Anterior cingulate cortex (tissue), 58 donors: ENCODE results near the gene PARD3B.

Experiments used
- DNase-seq, 58 donors: peaks; one replicate each; lab custom pipeline; 2025; lab: John Stamatoyannopoulos, UW

PARD3B gene

DNA sequence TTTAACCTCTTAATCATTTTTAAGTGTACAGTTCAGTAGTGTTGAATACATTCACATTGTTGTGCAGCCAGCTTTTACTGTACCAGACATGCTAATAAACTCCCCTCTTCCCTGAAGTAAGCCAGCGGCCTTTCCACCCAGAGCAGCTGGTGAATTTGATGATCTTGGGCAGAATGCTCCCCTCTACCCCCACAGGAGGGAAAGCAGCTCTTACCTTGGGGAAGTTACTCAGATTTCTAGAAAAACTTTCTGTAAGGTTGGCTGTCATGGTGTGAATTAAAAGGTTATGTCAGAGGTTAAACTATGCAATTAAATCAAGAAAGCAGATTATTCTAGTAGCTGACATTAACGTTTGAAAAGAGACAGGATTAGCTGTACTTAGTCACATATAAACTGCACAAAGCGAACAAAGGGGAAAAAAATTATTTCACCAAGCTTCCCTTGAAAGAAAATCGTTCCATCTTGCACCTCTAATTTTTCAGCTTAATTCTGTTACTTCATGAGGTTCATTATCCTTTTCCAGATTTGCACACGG lies 738.5 kb downstream of the PARD3B start:
- no peak for DNase-seq

DNA sequence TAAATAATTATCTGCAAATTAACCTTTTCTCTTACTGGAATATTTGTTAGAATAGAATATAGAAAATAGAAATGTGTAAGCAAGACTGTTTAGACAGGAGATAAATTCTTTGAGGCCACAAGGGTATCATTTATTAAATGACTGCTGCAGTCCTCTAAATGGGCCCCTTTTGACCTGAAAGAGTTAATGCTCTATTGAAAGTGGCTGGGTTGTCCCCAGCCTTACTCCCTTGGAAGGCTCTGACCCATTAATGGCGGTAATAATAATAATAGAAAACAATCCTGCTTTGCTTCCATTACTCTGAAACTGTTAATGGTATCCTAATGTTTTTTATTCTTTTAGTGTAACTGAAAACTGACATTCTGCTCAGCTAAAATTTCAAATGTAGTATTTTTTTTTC lies 739.1 kb downstream of the PARD3B start:
- no peak for DNase-seq

DNA sequence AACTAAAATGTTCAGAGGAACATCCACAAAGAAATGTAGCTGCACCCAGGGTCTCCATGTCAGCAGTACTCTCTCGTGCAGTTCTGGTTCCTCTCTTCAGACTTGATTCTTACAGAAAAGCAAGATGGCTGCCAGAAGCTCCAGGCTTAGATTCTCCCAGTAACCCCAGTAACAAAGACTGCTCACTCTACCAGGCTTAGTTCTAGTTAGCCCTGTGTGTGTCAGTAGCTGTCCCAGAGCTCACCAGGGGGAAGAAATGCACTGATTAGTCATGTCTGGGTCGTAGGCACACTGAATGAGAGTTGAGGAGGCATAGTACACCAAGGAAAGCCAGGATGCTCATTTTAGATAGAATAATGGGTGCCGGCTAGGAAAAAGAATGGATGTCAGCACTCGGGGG lies 742.0 kb downstream of the PARD3B start:
- no peak for DNase-seq

DNA sequence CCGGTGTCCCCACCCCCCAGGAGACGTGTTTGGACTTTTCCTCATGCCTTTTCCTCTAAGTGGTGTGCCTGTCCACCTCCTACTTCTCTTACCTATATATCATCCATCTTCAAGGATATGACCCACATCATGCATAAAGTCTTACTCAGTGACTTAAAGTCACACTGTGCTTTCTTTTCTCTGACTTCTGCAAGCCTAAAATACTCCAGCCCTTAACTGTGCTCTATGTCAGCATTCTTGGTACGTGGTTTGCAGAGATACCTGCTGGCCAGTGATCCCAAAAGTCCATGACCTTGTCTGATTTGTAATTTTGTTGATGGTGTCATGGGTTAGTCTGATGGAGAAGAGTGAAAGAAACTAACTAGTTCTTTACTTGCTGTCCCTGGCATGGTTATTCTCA lies 743.4 kb downstream of the PARD3B start:
- no peak for DNase-seq

DNA sequence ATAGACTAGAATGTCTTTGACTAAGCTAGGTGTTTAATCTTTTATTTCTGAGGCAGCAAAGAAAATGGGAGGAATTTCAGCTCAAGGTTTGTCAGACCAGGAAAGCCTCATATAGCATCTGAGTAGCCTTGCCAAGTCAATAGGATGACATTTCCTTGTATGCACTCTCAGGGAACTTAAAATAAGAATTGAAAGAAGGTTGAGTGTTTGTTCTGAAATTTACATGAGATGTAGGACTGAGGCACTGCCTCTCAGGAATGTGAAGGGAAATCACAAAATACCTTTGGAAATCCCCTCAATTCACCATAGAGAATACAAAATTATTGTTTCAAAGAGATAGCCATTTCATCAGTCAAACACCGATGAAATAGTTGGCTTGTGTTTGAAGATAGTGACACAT lies 745.0 kb downstream of the PARD3B start:
- DNase-seq = no peak

DNA sequence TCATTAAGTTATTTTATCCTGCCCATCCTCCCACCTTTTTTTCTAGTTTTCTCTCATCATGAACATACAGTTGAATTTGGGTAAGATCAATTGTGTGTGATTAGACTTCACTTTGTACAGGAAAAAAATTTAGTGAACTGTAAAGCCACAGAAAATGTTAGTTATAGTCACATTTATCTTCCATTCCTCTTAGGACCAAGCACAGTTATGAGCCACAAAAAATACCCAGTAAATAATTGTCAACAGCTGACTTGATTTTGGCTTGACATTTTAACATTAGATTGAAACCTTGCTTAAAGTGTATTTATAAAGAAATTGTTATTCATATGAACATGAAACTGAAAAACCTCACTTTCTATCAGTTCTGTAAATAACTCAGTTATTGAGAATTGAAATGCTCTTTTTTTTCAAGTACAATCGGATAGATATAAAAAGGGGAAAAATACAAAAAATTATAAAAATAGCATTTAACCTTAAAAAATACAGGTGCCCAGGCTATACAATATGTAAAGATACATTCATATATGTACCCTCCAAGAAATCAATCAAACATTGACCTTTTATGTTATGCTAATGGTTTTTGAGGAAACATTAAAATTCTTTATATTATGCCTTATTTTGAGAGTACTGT lies 747.5 kb downstream of the PARD3B start:
- DNase-seq = no peak

DNA sequence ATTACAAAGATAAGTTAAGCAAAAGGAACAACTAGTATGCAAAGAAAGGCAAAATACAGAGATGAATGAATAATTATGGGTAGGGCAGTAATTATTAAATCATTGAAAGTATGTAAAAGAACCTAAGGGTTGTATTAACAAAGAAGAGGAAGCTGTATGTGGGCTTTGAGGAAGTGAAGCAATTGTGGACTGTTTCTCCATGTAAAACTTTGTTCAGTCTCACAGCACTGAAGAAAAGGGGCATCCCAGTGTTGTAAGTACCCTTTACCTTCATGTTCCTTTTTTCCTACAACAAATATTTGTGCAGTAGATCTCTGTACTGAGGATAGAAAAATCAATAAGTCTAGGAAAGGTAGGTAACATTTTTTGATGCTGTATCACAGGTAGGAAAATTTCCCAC lies 748.3 kb downstream of the PARD3B start:
- no peak for DNase-seq

DNA sequence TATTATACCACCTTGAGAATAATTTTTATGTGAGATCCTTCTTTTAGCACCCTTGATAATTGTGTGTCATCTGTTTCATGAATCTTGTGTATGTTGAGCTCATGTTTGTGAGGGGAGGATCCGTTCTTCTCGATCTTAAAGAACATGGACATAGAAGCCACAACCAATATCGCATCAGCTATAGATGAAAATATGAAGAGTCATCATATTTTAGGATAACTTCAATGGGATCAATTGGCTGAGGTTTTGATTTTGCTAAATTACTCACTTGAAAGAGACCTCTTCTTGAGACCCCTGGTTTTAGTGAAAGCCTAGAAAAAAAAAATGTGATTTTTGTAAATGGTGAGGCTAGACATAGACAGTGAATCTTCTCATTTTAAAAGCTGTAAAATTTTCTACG lies 751.7 kb downstream of the PARD3B start:
- no peak for DNase-seq

DNA sequence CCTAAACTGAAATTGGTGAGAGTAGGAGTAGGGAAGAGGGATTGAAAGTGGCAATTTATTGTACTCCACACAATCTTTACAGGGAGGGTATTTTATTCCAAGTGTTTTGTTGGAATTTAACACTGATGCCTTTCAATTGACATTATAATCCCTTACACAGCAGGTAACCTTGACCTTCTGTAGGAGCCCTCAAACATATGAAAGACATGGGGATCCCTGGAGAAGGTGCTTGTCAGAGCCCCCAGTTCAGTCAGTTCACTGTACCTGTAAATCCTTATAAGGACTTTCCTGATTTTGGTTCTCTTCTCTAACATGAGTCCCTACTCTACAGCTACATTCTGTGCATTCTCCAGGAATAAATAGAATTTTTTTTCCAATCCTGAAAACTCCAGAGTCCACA lies 752.1 kb downstream of the PARD3B start:
- no peak for DNase-seq

DNA sequence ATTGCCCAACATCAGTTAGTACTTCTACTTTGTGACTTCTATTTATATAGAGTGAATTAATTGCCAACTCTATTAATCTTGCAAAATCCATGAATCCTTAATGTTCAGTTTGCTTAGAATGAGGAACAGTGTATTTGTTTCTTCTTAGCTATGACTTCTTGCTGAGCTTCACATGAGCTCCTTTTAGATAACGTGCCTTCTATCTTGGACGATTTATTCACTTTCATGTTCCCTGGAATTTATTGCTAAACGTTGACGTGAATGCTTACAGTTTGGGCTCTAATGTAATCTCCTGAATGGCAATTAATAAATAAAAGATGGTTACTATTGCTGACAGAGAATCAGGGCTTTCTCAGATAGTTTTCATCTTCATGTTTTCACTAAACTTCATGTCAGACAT lies 752.6 kb downstream of the PARD3B start:
- DNase-seq = no peak

DNA sequence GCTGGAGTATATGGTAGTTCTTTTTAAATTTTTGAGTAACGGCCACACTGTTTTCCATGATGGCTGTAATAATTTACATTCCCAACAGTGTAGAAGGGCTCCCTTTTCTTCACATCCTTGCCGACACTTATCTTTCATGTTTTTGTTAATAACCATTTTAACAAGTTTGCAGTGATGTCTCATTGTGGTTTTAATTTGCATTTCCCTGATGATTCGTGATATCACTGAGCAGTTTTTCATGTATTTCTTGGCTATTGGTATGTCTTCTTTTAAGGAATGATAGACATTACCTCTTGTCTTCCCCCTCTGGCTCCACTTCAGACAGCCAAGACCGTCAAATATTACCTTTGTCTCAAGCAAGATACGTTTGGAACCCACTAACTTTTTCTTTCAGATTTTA lies 765.9 kb downstream of the PARD3B start:
- no peak for DNase-seq

DNA sequence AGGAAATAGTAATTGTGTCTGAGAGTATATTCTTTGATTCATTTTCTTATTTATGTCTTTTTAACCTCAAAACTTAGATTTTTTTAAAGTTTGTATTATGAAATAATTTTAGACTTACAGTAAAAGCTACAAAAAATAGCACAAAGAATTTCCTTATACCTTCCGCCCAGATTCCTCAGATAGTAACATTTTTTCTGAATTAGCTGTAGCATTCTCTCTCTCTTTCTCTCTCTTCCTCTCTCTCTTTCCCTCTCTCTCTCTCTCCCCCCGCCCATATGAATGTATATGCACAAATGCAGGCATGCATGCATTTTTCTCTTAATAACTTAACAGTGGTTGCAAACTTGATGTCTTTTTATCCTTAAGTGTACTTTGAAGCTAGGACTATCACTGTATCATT lies 776.0 kb downstream of the PARD3B start:
- DNase-seq = no peak

DNA sequence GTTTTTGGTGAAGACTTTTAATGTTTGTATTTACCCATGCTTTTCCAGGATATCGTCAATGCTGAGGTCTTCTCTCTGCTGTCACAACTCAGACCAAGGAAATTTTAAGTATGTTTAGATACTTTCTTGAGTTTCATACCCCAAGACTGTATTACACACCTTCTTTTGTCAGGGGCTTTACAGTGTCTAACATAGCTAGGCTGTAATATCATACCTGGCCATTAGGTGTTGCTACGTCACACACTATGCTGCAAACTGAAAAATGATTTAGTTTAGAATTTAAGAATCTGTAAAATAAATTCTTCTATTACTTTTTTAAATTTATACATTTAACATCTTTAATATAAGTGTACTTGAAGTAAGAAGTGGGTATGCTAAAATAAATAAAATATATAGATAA lies 778.7 kb downstream of the PARD3B start:
- no peak for DNase-seq

DNA sequence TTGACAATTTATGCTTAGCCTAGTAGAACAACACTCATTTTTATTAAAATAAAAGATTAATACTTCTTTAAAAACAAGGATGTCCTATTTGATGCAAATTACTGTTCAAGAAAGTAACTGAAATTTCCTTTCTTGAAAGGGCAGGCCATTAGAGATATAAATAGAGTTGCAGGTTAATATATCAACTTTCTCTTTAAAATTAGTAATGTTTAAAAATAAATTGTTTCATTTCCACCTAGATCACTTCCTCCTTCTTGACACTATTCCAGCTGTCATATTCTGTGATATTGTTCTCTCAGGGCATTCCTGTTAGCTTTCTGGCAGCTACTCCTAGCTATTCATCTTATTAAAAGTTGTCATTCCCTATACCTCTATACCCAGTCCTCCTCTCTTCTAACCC lies 779.1 kb downstream of the PARD3B start:
- no peak for DNase-seq

DNA sequence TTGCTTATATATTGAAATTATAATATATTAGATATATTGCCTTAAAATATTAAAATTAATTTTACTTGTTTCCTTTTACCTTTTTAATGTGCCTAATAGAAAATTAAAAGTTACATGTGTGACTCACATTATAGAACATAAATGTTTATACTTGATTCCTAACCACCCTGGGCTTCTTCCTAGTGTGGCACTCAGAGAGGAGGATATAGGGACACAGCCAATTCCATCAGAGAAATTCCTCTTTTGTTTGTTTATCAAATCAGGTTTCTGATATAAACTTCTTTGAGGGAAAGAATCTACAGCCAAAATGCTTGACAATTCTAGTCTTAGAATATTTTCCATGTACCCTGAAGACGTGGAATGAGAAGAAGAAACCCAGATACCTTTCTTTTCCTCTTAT lies 788.1 kb downstream of the PARD3B start:
- DNase-seq = no peak

DNA sequence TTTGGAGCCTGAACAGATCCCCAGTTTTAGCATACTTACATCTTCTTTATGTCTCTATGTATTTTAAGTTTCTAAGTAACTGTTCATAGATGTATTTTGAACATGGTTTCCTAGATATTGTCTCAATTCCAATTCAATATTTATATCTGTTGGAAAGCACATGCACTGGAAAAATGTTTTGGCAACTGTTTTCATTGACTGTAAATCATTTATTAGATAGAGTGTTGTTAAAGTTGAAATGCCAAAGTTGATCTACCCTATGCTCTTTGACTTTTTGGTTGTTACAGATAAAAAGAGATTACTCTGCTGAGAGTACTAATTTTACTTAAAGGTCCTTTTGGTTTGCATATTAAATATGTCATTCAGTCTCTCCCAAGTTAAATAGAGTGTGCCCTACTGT lies 792.0 kb downstream of the PARD3B start:
- no peak for DNase-seq

DNA sequence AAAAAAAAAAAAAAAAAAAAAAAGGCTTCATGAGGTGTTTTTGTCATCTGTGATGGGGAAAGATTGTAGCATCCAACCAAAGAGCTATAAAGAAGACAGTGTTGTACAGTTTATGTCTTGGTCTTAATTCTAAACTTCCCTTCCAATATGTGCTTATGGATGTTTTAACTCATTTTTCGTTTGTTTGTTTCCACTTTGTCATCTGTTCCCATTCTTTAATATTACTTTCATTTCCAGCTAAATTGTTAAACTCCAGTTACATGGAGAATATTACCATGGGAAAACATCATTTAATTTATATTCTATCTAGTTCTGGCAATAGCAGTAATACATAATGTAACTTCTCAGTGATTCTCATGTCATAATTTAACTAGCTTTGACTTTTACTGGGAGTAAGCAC lies 792.9 kb downstream of the PARD3B start:
- DNase-seq = no peak

DNA sequence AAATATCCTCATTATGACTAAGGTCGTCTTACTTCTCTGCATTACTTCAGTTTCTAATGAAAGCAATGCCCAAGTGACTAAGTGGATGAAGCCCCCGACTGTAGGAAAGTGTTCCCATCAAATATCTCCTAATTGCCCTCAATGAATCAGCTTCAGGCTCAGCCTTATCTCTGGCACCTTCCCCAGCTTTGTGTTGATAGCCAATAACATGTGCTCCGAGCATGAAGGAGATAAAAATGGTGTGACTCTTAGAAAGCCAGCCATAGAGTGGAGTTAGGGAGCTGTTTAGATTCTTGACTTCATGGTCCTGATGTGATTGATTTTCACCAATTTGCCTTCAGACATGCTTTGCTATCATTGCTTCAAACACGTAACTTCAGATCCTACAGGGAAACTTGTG lies 797.8 kb downstream of the PARD3B start:
- no peak for DNase-seq

DNA sequence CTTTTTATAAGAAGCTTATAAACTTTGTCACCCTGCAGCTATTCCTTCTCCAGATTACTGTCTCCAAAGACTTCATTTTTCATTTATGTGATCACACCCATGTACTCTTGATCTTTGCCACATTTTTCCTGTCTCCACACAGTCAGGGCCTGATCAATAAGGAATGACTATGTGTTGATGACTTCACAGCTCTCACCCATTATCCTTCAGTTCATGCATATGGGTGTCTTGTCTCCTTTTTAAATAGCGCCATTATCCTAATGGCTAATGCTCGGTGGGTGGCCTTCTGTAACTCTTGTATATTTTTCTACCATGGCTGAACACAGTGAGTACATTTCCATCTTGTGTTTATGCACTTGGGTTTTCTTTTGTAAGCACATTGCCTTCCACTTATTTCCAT lies 801.4 kb downstream of the PARD3B start:
- no peak for DNase-seq

DNA sequence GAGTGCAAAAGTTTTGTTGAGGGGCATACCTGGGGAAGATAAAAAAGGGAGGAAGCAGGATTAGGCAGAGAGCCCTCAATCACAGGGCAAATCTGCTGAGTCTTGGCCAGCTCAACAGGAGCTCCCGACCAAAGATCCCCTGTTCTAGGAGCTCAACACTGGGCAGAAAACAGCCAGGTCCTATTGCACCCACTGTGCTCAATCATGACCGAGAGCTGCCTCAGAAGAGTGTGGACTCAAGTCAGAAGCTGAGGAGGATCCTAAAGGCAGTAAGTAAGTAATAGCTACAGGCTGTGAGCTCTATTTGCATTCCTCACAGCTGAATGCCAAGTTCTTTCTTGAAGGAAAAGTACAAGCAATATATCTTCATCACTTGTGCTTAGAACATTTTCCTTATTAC lies 802.6 kb downstream of the PARD3B start:
- DNase-seq = peak in 1 of 58 donors; percentile 3

DNA sequence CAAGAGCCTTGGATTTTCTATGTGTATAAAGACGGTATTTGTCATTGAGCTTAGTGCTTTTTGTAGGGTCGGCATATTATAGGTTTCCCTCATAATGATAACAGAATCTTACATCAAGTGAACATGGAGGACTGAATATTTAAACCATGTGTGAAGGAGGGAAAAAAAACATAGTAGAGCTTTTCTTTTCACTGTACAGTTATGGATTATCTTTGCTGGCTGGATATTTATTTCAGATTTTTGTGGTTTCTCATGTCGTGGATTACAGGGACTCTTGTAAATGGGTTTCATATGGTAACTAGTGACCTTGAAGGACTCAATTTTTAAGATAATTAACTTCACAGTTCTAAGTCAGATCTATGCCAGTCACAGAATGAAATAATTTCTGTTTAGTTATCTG lies 806.8 kb downstream of the PARD3B start:
- DNase-seq = no peak

DNA sequence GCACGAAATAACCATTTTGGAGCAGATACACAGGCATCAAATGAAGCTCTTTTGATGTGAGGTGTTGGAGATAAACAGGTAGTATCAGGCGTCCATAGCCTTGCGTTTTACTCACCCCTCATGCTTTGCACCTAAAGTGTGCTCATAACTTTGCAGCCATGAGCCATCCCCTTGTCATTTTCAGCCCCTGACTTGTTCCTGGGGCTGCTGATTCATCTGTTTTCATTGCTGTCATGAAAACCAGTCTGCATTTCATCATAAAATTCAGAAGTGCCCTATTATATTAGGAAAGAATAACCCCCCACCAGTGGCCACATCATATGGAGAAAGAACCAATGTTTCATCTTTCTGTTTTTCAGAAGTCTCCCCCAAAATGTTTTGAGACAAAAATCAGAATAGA lies 807.3 kb downstream of the PARD3B start:
- DNase-seq = no peak

DNA sequence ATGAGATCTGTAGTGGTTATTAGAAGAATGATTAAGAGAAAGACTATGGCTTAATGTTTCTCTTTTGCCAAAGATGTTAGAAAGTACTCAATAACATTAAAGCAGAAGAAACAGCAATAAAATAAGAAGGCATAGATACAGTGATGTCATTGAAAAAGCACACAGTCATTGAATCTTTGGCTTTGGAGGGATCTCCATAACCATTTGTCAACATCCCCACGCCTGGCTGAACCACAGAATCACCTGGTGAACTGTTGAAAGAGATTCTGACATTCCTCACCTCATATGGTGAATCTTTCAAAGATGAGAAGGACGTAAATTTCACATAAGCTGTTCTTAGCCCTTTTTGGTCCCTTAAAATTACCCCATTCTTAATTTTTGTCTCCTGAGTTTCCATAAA lies 812.5 kb downstream of the PARD3B start:
- DNase-seq = no peak
